Osteocyte (in vitro differentiated cells): ENCODE measurements around the gene HMCN1. TPM values are rescaled to one million over a fixed set of nuclear protein-coding genes. Genes with fewer than 3 reads are reported as not detected.

ENCODE experiments used
- DNase-seq: peaks from one replicate; pipeline ENCODE4 v3.0.0; 2021; ENCODE audit warnings: mixed read lengths; ENCODE audit not compliant: unreplicated experiment; ENCODE audit errors: extremely low spot score
- H3K27ac Mint-ChIP-seq: one replicate; pipeline ENCODE4 v1.8.0; 2021; ENCODE audit warnings: mild to moderate bottlenecking, mixed read lengths; ENCODE audit not compliant: unreplicated experiment
- H3K27me3 Mint-ChIP-seq: one replicate; pipeline ENCODE4 v1.8.0; 2021; ENCODE audit warnings: mixed read lengths; ENCODE audit not compliant: unreplicated experiment
- H3K36me3 Mint-ChIP-seq: one replicate; pipeline ENCODE4 v1.8.0; 2021; ENCODE audit warnings: mixed read lengths; ENCODE audit not compliant: unreplicated experiment
- H3K4me1 Mint-ChIP-seq: one replicate; pipeline ENCODE4 v1.8.0; 2021; ENCODE audit warnings: mixed read lengths; ENCODE audit not compliant: unreplicated experiment
- H3K4me3 Mint-ChIP-seq: one replicate; pipeline ENCODE4 v1.8.0; 2021; ENCODE audit warnings: mild to moderate bottlenecking, moderate library complexity, mixed read lengths; ENCODE audit not compliant: unreplicated experiment
- H3K9me3 Mint-ChIP-seq: one replicate; pipeline ENCODE4 v1.8.0; 2021; ENCODE audit warnings: mixed read lengths; ENCODE audit not compliant: unreplicated experiment
- total RNA-seq: library from RNA; stranded (reverse); gene quantifications from 2 replicates; pipeline ENCODE4 v1.2.1, GENCODE V29; 2021
- TF ChIP-seq, protein P1 (sequence below): fragments of 200-600 bp; sonication (generic); IDR thresholded peaks from 2 replicates; pipeline ENCODE4 v1.5.0; 2021; ENCODE audit warnings: antibody characterized with exemption, mild to moderate bottlenecking, moderate library complexity

Gene HMCN1
- total RNA-seq, 1 donor from 2014 or later: 91.4 TPM

DNA sequence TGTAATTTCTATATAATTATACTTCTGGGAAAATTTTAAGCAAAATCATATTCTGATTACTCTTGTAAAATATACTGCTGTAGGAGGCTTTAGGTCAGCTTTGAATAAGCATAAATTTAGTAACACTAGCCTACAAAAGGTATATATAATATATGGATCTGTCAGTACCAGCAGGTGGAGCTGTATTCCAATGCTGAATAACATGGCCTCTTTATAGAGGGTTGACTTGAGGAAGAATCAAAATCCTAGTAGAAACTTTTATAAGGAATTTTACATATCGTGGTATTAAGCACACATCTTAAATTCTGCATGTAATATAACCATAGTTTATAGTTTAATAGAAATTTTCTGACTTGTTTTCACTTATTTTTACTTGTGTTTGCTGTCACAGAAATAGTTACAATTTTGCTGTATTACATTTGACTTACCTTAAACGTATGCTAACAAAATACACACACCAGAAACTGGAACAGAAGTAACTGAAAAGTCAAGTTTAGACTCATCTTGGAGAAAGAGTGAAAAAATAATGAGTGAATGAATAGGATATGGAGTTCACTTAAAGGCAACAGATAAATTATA is 79.3 kb downstream of the HMCN1 start:
- H3K4me3 Mint-ChIP-seq: no peak overlapping the region
- DNase-seq: no peak
- no peaks in the 10 kb centered on the region for H3K9me3 Mint-ChIP-seq
- H3K4me1 Mint-ChIP-seq: peaks cover 24% of the 10 kb centered on the region
- H3K27me3 Mint-ChIP-seq: no peaks in the 10 kb centered on the region
- H3K36me3 Mint-ChIP-seq: no peaks in the 10 kb centered on the region
- TF ChIP-seq, protein P1, sequence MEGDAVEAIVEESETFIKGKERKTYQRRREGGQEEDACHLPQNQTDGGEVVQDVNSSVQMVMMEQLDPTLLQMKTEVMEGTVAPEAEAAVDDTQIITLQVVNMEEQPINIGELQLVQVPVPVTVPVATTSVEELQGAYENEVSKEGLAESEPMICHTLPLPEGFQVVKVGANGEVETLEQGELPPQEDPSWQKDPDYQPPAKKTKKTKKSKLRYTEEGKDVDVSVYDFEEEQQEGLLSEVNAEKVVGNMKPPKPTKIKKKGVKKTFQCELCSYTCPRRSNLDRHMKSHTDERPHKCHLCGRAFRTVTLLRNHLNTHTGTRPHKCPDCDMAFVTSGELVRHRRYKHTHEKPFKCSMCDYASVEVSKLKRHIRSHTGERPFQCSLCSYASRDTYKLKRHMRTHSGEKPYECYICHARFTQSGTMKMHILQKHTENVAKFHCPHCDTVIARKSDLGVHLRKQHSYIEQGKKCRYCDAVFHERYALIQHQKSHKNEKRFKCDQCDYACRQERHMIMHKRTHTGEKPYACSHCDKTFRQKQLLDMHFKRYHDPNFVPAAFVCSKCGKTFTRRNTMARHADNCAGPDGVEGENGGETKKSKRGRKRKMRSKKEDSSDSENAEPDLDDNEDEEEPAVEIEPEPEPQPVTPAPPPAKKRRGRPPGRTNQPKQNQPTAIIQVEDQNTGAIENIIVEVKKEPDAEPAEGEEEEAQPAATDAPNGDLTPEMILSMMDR: peak; percentile 73
- H3K27ac Mint-ChIP-seq: no peak overlapping the region

DNA sequence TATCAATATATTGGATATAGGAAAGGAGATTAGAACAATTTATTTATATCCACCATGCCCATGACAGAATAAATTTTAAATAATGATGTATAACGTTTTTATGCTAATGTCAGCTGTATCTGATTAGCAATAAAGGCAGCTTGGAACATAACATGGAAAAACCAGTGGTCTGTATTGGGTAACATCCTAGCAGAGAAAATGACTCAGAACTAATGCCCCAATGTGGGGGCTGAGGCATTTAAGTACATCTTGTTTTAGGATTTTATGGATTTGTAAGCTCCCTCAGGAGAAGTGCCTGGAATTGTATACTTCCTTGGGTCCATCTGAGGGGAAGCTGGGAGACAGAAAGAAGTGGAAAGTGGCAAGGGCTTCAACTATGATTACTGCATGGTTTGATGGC is 82.3 kb downstream of the HMCN1 start:
- no peak overlapping the region for H3K27ac Mint-ChIP-seq
- TF ChIP-seq, protein P1: no peak
- no peak for DNase-seq
- H3K4me1 Mint-ChIP-seq: peaks cover 14% of the 10 kb centered on the region
- no peak overlapping the region for H3K4me3 Mint-ChIP-seq
- H3K36me3 Mint-ChIP-seq: peaks cover 3% of the 10 kb centered on the region
- H3K9me3 Mint-ChIP-seq: peaks cover under 1% of the 10 kb centered on the region
- no peaks in the 10 kb centered on the region for H3K27me3 Mint-ChIP-seq

DNA sequence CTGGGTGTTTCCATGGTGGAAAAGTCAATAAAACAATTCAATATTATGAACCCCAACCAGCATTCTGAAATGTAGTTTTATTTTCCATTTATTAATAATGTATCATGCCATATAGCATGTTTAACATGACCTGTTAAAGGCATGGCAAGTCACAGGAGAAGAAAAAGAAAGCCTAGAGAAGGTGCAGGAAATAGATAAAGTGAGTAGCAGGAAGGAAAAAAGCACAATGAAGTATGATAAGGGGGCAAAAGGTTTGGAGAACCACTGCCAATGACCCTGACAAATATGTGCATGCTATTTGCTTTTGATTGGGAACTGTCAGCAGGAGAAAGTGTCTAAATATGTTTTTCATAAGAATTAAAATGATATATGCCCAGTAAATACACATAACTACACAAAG is 85.6 kb downstream of the HMCN1 start:
- TF ChIP-seq, protein P1: no peak
- Mint-ChIP-seq H3K27me3 (no peaks in the 10 kb centered on the region), H3K27ac (no peak overlapping the region), H3K4me1 (peaks cover 20% of the 10 kb centered on the region), H3K4me3 (no peak overlapping the region), H3K36me3 (peaks cover 8% of the 10 kb centered on the region), H3K9me3 (peaks cover 6% of the 10 kb centered on the region)
- DNase-seq: no peak

DNA sequence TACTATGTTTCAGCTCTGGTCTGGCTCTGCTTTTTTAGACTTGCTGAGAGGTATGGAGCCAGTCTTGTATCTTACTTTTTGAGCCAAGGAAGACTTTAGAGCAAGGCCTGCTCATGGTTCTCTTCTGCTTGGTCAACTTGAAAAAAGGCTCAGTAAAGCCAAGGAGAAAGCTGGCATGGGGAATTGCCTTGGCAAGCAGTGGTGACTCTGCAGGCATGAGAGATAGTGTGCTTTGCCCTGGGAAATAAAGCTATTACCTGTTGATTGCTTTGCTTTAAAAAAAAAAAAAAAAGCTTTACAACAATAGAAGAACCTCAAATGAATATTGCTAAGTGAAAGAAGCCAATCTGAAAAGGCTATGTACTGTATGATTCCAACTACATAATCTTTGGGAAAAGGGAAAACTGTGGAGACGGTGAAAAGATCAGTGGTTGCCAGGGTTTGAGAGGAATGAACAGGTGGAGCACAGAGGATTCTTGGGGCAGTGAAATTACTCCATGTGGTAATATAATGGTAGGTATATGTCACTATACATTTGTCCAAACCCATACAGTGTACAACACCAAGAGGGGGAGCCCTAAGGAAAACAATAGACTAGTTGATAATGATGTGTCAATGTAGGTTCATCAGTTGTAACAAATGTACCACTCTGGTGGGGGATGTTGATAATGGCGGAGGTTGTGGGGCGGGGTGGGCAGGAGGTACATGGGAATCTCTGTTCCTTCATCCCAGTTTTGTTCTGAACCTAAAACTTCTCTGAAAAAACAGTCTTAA is 87.6 kb downstream of the HMCN1 start:
- H3K4me3 Mint-ChIP-seq: no peak overlapping the region
- H3K9me3 Mint-ChIP-seq: peaks cover 6% of the 10 kb centered on the region
- peaks cover 12% of the 10 kb centered on the region for H3K36me3 Mint-ChIP-seq
- no peaks in the 10 kb centered on the region for H3K27me3 Mint-ChIP-seq
- H3K4me1 Mint-ChIP-seq: peaks cover 36% of the 10 kb centered on the region
- TF ChIP-seq, protein P1: no peak
- no peak overlapping the region for H3K27ac Mint-ChIP-seq
- DNase-seq: no peak

DNA sequence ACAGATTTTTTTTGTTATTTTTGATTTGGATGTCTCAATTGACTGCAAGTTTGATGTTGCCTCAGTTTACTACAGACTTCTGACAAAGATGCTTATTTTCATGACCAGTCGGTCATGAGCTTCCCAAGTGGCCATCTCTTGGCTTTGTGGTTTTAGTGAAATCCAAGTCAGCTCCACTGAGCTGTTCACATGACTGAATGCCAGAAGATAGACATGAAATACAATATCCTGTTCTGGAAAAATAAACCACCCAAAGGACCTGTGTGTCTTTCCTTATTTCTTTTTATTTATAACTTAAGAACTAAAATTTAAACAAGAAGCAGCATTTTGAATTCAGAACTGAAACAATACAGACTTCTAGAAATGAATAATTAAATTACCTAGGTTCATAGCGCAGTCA is 89.3 kb downstream of the HMCN1 start:
- H3K4me1 Mint-ChIP-seq: peaks cover 41% of the 10 kb centered on the region
- no peak overlapping the region for H3K4me3 Mint-ChIP-seq
- peaks cover 17% of the 10 kb centered on the region for H3K36me3 Mint-ChIP-seq
- peaks cover 6% of the 10 kb centered on the region for H3K9me3 Mint-ChIP-seq
- TF ChIP-seq, protein P1: no peak
- DNase-seq: no peak
- H3K27ac Mint-ChIP-seq: peak overlapping the region; percentile 82
- no peaks in the 10 kb centered on the region for H3K27me3 Mint-ChIP-seq
